HL-60 (cell line): Measurements from ENCODE around the gene VWA1.

ENCODE experiments used
- POLR2AphosphoS5 ChIP-seq: IDR thresholded peaks from 2 replicates; pipeline ENCODE4 v1.6.1; 2012; ENCODE audit warnings: low read depth
- TF ChIP-seq, protein P1 (sequence below): IDR thresholded peaks from one replicate; pipeline ENCODE4 v1.5.1; 2011; ENCODE audit warnings: low read length, control low read depth, inconsistent platforms; ENCODE audit not compliant: insufficient read depth

GRCh38 chr1:1470626-1471388 is 35.3 kb downstream of the VWA1 start:
- TF ChIP-seq, protein P1, sequence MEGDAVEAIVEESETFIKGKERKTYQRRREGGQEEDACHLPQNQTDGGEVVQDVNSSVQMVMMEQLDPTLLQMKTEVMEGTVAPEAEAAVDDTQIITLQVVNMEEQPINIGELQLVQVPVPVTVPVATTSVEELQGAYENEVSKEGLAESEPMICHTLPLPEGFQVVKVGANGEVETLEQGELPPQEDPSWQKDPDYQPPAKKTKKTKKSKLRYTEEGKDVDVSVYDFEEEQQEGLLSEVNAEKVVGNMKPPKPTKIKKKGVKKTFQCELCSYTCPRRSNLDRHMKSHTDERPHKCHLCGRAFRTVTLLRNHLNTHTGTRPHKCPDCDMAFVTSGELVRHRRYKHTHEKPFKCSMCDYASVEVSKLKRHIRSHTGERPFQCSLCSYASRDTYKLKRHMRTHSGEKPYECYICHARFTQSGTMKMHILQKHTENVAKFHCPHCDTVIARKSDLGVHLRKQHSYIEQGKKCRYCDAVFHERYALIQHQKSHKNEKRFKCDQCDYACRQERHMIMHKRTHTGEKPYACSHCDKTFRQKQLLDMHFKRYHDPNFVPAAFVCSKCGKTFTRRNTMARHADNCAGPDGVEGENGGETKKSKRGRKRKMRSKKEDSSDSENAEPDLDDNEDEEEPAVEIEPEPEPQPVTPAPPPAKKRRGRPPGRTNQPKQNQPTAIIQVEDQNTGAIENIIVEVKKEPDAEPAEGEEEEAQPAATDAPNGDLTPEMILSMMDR = no peak
- TF ChIP-seq POLR2AphosphoS5 = no peak
